B cell (primary cell): ENCODE data around the gene SEMA4F. TPM values are rescaled to one million over a fixed set of nuclear protein-coding genes. Genes with fewer than 3 reads are reported as not detected.

ENCODE experiments used
- ATAC-seq: fragments of 200-7000 bp; cut with Tn5 transposase; one replicate; pipeline ENCODE4 v1.10.0; 2021; ENCODE audit warnings: low read depth, mild to moderate bottlenecking, moderate number of reproducible peaks, moderate library complexity
- CTCF ChIA-PET: fragments of 350-600 bp; sonication (Branson Sonifier 250); formaldehyde crosslinking; loops from one replicate; lab custom pipeline; 2021; ENCODE audit warnings: antibody characterized with exemption, inconsistent platforms; lab: Charles Lee
- POLR2A ChIA-PET: fragments of 350-600 bp; sonication (Branson Sonifier 250); formaldehyde crosslinking; loops from one replicate; lab custom pipeline; 2021; ENCODE audit warnings: antibody characterized with exemption; lab: Charles Lee
- DNase-seq: peaks from one replicate; pipeline ENCODE4 v3.0.0; 2013
- H2AFZ ChIP-seq: 2 replicates; pipeline ENCODE4 v1.6.1; 2012; ENCODE audit warnings: mild to moderate bottlenecking, low read depth, low read length; ENCODE audit not compliant: insufficient read depth, poor library complexity, severe bottlenecking
- H3K27ac ChIP-seq, 2 donors: 1 replicate in 1 of 2; 2 replicates in 1 of 2; pipeline ENCODE4 v1.5.1; 2012 to 2013; ENCODE audit warnings: low read length in 2 of 2, mild to moderate bottlenecking in 2 of 2, moderate library complexity in 1 of 2
- H3K27me3 ChIP-seq, 4 experiments: fragments of 200-600 bp in 1 of 4; sonication (generic) in 1 of 4; replicated peaks in 1 of 4; 1 replicate in 2 of 4; 2 replicates in 2 of 4; pipeline versions ENCODE4 v1.6.1 to v1.7.0; 2013 to 2016; ENCODE audit warnings: low read length in 3 of 4, mild to moderate bottlenecking in 2 of 4, mixed read lengths in 1 of 4, moderate library complexity in 1 of 4; ENCODE audit not compliant: insufficient read depth in 4 of 4, control insufficient read depth in 3 of 4; ENCODE audit errors: control extremely low read depth in 1 of 4
- H3K36me3 ChIP-seq, 2 experiments: replicated peaks in 1 of 2; 1 replicate in 1 of 2; 2 replicates in 1 of 2; pipeline versions ENCODE4 v1.6.1 to v1.7.1; 2013; ENCODE audit warnings: low read length in 1 of 2; ENCODE audit not compliant: insufficient read depth in 2 of 2, control insufficient read depth in 1 of 2; ENCODE audit errors: control extremely low read depth in 1 of 2, extremely low read depth in 1 of 2
- H3K4me1 ChIP-seq, 2 donors: fragments of 200-600 bp in 1 of 2; sonication (generic) in 1 of 2; 1 replicate in 1 of 2; 2 replicates in 1 of 2; pipeline versions ENCODE4 v1.5.1 to v1.6.1; 2013 to 2017; ENCODE audit warnings: low read length in 2 of 2; ENCODE audit not compliant: control insufficient read depth in 2 of 2, insufficient read depth in 2 of 2
- H3K4me2 ChIP-seq: replicated peaks from 2 replicates; pipeline ENCODE3; 2012; ENCODE audit warnings: mild to moderate bottlenecking, low read depth, low read length; ENCODE audit not compliant: poor library complexity, severe bottlenecking
- H3K4me3 ChIP-seq, 5 experiments: fragments of 200-600 bp in 1 of 5; sonication (generic) in 1 of 5; 1 replicate in 3 of 5; 2 replicates in 2 of 5; pipeline versions ENCODE4 v1.5.1 to v1.7.0; 2011 to 2016; ENCODE audit warnings: low read length in 4 of 5, mild to moderate bottlenecking in 4 of 5, low read depth in 2 of 5, control low read depth in 1 of 5, moderate library complexity in 1 of 5; ENCODE audit not compliant: insufficient read depth in 1 of 5; ENCODE audit errors: control extremely low read depth in 1 of 5, extremely low read depth in 1 of 5
- H3K79me2 ChIP-seq: fragments of 200-600 bp; sonication (generic); one replicate; pipeline ENCODE4 v1.6.0; 2016; ENCODE audit warnings: low read length; ENCODE audit not compliant: control insufficient read depth, insufficient read depth
- H3K9ac ChIP-seq: fragments of 200-600 bp; sonication (generic); 2 replicates; pipeline ENCODE4 v1.6.1; 2017; ENCODE audit warnings: mild to moderate bottlenecking, low read length, moderate library complexity
- H3K9me3 ChIP-seq, 3 donors: one replicate each; pipeline versions ENCODE4 v1.6.1 to v1.7.1; 2013; ENCODE audit warnings: low read length in 2 of 3; ENCODE audit not compliant: control insufficient read depth in 2 of 3, insufficient read depth in 1 of 3; ENCODE audit errors: control extremely low read depth in 1 of 3
- H4K20me1 ChIP-seq: 2 replicates; pipeline ENCODE4 v1.6.0; 2012; ENCODE audit warnings: mild to moderate bottlenecking, low read length; ENCODE audit not compliant: insufficient read depth, control insufficient read depth, poor library complexity, severe bottlenecking
- H3K27ac Mint-ChIP-seq: one replicate; pipeline ENCODE4 v1.8.0; 2021; ENCODE audit warnings: mixed read lengths
- H3K27me3 Mint-ChIP-seq: one replicate; pipeline ENCODE4 v1.8.0; 2021; ENCODE audit warnings: mixed read lengths
- H3K4me1 Mint-ChIP-seq: one replicate; pipeline ENCODE4 v1.8.0; 2021; ENCODE audit warnings: mixed read lengths
- H3K4me3 Mint-ChIP-seq: one replicate; pipeline ENCODE4 v1.8.0; 2021; ENCODE audit warnings: mixed read lengths
- H3K9me3 Mint-ChIP-seq: one replicate; pipeline ENCODE4 v1.8.0; 2022; ENCODE audit warnings: mixed read lengths; ENCODE audit not compliant: insufficient read depth
- CTCF ChIP-seq: fragments of 200-600 bp; IDR thresholded peaks from one replicate; pipeline ENCODE4 v1.8.0; 2022; ENCODE audit warnings: antibody characterized with exemption, mild to moderate bottlenecking
- EZH2 ChIP-seq: IDR thresholded peaks from 2 replicates; pipeline ENCODE4 v1.6.1; 2012; ENCODE audit warnings: borderline replicate concordance, low read depth, mild to moderate bottlenecking, moderate library complexity, low read length; ENCODE audit not compliant: insufficient read depth, poor library complexity, severe bottlenecking
- WGBS: methylation state at CpG from one replicate; pipeline ENCODE4 v1.1.5; 2013; ENCODE audit warnings: missing lambda C conversion rate; ENCODE audit not compliant: insufficient coverage; 5-methylcytosine and 5-hydroxymethylcytosine counted together
- intact Hi-C: fragments of 100-400 bp; cut with micrococcal nuclease; formaldehyde crosslinking; loops from one replicate; pipeline ENCODE4 v1.10.0; 2022
- polyA plus RNA-seq: library from polyadenylated mRNA; depleted of rRNA; stranded (reverse); fragments of >200 nt; gene quantifications from 2 replicates; pipeline ENCODE4 v1.2.3, GENCODE V29; 2012
- total RNA-seq, 2 donors: library from RNA; stranded (reverse); fragments of 120-200 nt in 1 of 2; gene quantifications; 1 replicate in 1 of 2; 2 replicates in 1 of 2; pipeline versions ENCODE4 v1.2.3 to v1.2.4, GENCODE V29; 2013 to 2022

The SEMA4F gene
- total and polyA plus RNA-seq, 2 donors (not counting 1 experiment from before 2014, with no cell fraction given), result 5.4 to 19.3 TPM

- Mint-ChIP-seq H3K4me1 (peaks cover 7% of the 10 kb centered on the region), H3K9me3 (no peaks in the 10 kb centered on the region), H3K27me3 (peaks cover 15% of the 10 kb centered on the region), H3K27ac (no peak overlapping the region), H3K4me3 (peak overlapping the region; percentile 86)
- Histone ChIP-seq H3K4me3 (peak overlapping the region; percentile 30 to 69 (median 55)), H4K20me1 (no peaks in the 10 kb centered on the region), H3K79me2 (no peaks in the 10 kb centered on the region), H3K9ac (peak overlapping the region; percentile 68), H3K36me3 (no peaks in the 10 kb centered on the region), H3K4me1 (peaks cover 4 to 6% of the 10 kb centered on the region in 2 donors), H3K27ac (no peak overlapping the region), H3K9me3 (no peaks in the 10 kb centered on the region), H3K27me3 (peaks cover 0 to 20% (median 18%) of the 10 kb centered on the region in 4 experiments), H2AFZ (peak overlapping the region; percentile 93), H3K4me2 (peak overlapping the region; percentile 92)
- no peak for DNase-seq
- WGBS, result no CpG with 5 or more reads among the region's 6 CpGs
- no peak for ATAC-seq
- ChIA-PET POLR2A (no interaction called here), CTCF (interaction anchor here (0.7 to 9.1 kb wide), 18 partner anchors 10 to 169 kb away, joined by 3 to 269 read pairs (median 6); partner anchors contain the start of gene HK2)
- no peak for TF ChIP-seq EZH2
- TF ChIP-seq CTCF, result no peak
- intact Hi-C loops, result loop anchor here (1.0 to 5.0 kb wide), 3 partner anchors 26 to 160 kb away; no protein-coding TSS in a partner anchor
Measured at GRCh38 chr2:74715880-74716279, 61.8 kb downstream of the SEMA4F start.

- Mint-ChIP-seq H3K27ac (no peak overlapping the region), H3K4me1 (peaks cover 7% of the 10 kb centered on the region), H3K4me3 (no peak overlapping the region), H3K9me3 (no peaks in the 10 kb centered on the region), H3K27me3 (peaks cover 22% of the 10 kb centered on the region)
- WGBS, result 100% methylated on average over 1 of the region's 2 CpGs
- no peak overlapping the region for H3K27ac ChIP-seq
- no peak overlapping the region for H3K9ac ChIP-seq
- H2AFZ ChIP-seq, result no peak overlapping the region
- POLR2A ChIA-PET, result no interaction called here
- intact Hi-C loops, result loop anchor here (5.0 kb wide), 1 partner anchor 118 kb away; no protein-coding TSS in a partner anchor
- no peaks in the 10 kb centered on the region for H3K79me2 ChIP-seq
- H3K4me3 ChIP-seq, result no peak overlapping the region
- no peaks in the 10 kb centered on the region for H4K20me1 ChIP-seq
- no peak for TF ChIP-seq EZH2
- TF ChIP-seq CTCF, result no peak
- H3K4me2 ChIP-seq, result no peak overlapping the region
- peaks cover 4 to 6% of the 10 kb centered on the region in 2 donors for H3K4me1 ChIP-seq
- CTCF ChIA-PET, result interaction anchor here (9.1 kb wide), 1 partner anchor 156 kb away, joined by 269 read pairs; no protein-coding TSS in a partner anchor
- DNase-seq (no peak), ATAC-seq (no peak)
- H3K9me3 ChIP-seq, result no peaks in the 10 kb centered on the region
- H3K36me3 ChIP-seq, result no peaks in the 10 kb centered on the region
- peaks cover 0 to 27% (median 21%) of the 10 kb centered on the region in 4 experiments for H3K27me3 ChIP-seq
Measured at GRCh38 chr2:74719066-74719465, 65.0 kb downstream of the SEMA4F start.
